Gastrocnemius medialis (tissue), 4 donors: Measurements from ENCODE around the gene ADARB2.

ENCODE experiments used
- CTCF ChIP-seq, 5 experiments: fragments of 450-650 bp in 3 of 5; fragments of 200-600 bp in 2 of 5; sonication (generic) in 2 of 5; IDR thresholded peaks in 4 of 5; conservative IDR thresholded peaks in 1 of 5; 1 replicate in 4 of 5; 2 replicates in 1 of 5; pipeline ENCODE4 v1.5.1; 2016 to 2019; ENCODE audit warnings: antibody characterized with exemption in 5 of 5, mild to moderate bottlenecking in 3 of 5, moderate library complexity in 3 of 5
- POLR2A ChIP-seq, 2 donors: fragments of 450-650 bp; IDR thresholded peaks; one replicate each; pipeline ENCODE4 v1.6.1; 2017; ENCODE audit warnings: antibody characterized with exemption in 2 of 2, mild to moderate bottlenecking in 2 of 2, moderate library complexity in 2 of 2

GRCh38 chr10:1737222-1738061 is at the start of gene ADARB2:
- TF ChIP-seq CTCF (IDR thresholded peaks at IDR 0.05 in 4 of 5, conservative IDR thresholded peaks at IDR 0.05 in 1 of 5) (no peak), POLR2A (IDR thresholded peaks at IDR 0.05) (no peak)
